Hepatocyte (in vitro differentiated cells): ENCODE results near the gene MBD5. TPM values are rescaled to one million over a fixed set of nuclear protein-coding genes. Genes with fewer than 3 reads are reported as not detected.

Source experiments
- DNase-seq: peaks from one replicate; pipeline ENCODE4 v3.0.0-alpha.2; 2016; ENCODE audit warnings: low spot score
- H2AFZ ChIP-seq: fragments of 200-600 bp; sonication (generic); 2 replicates; pipeline ENCODE4 v1.6.0; 2016; ENCODE audit warnings: antibody characterized with exemption, mild to moderate bottlenecking
- H3K27ac ChIP-seq: fragments of 200-600 bp; sonication (generic); 2 replicates; pipeline ENCODE4 v1.5.1; 2016; ENCODE audit warnings: mild to moderate bottlenecking
- H3K27me3 ChIP-seq: fragments of 200-600 bp; sonication (generic); 2 replicates; pipeline ENCODE4 v1.6.1; 2016
- H3K36me3 ChIP-seq: fragments of 200-600 bp; sonication (generic); replicated peaks from 2 replicates; pipeline ENCODE4 v1.5.1; 2016; ENCODE audit warnings: low read depth; ENCODE audit not compliant: insufficient read depth
- H3K4me1 ChIP-seq: fragments of 200-600 bp; sonication (generic); 2 replicates; pipeline ENCODE4 v1.5.1; 2016; ENCODE audit warnings: mild to moderate bottlenecking, moderate library complexity; ENCODE audit not compliant: insufficient read depth
- H3K4me2 ChIP-seq: fragments of 200-600 bp; sonication (generic); 2 replicates; pipeline ENCODE4 v1.6.0; 2016
- H3K4me3 ChIP-seq: fragments of 200-600 bp; sonication (generic); 2 replicates; pipeline ENCODE4 v1.5.1; 2016; ENCODE audit warnings: mild to moderate bottlenecking
- H3K79me2 ChIP-seq: fragments of 200-600 bp; sonication (generic); 2 replicates; pipeline ENCODE4 v1.6.0; 2017; ENCODE audit warnings: mild to moderate bottlenecking
- H3K9me2 ChIP-seq: fragments of 200-600 bp; sonication (generic); replicated peaks from 2 replicates; pipeline ENCODE4 v1.6.0; 2017; ENCODE audit warnings: mild to moderate bottlenecking; ENCODE audit not compliant: insufficient read depth
- H3K9me3 ChIP-seq: fragments of 200-600 bp; sonication (generic); 2 replicates; pipeline ENCODE4 v1.5.1; 2016; ENCODE audit warnings: low read depth, mild to moderate bottlenecking
- H4K20me1 ChIP-seq: fragments of 200-600 bp; sonication (generic); 2 replicates; pipeline ENCODE4 v1.6.0; 2016; ENCODE audit warnings: mild to moderate bottlenecking; ENCODE audit not compliant: insufficient read depth, poor library complexity, severe bottlenecking
- CTCF ChIP-seq: fragments of 200-600 bp; sonication (generic); IDR thresholded peaks from 2 replicates; pipeline ENCODE4 v1.5.1; 2016; ENCODE audit warnings: antibody characterized with exemption, mild to moderate bottlenecking; ENCODE audit not compliant: poor library complexity
- EZH2 ChIP-seq: fragments of 200-600 bp; sonication (generic); IDR thresholded peaks from 2 replicates; pipeline ENCODE4 v1.6.1; 2016; ENCODE audit warnings: antibody characterized with exemption, mild to moderate bottlenecking, borderline replicate concordance
- EZH2phosphoT487 ChIP-seq: fragments of 200-600 bp; sonication (generic); IDR thresholded peaks from one replicate; pipeline ENCODE4 v1.6.1; 2018; ENCODE audit warnings: antibody characterized with exemption, mild to moderate bottlenecking, low read depth, moderate library complexity; ENCODE audit not compliant: unreplicated experiment, severe bottlenecking
- WGBS: methylation state at CpG from one replicate; pipeline ENCODE4 v1.1.6; 2016; ENCODE audit warnings: low lambda C conversion rate; ENCODE audit errors: missing lambda C conversion rate; 5-methylcytosine and 5-hydroxymethylcytosine counted together
- polyA plus RNA-seq: library from polyadenylated mRNA; unstranded; fragments of >200 nt; fragmentation: Nextera tagmentation; extraction: Ambion mirVana; gene quantifications from 2 replicates; pipeline ENCODE4 v1.2.1, GENCODE V29; 2016
- total RNA-seq: library from RNA; depleted of rRNA; stranded (reverse); fragments of >200 nt; gene quantifications from 2 replicates; pipeline ENCODE4 v1.2.3, GENCODE V29; 2014

Gene MBD5
- total and polyA plus RNA-seq, 2 experiments from 2014 or later: 20.9 to 36.2 TPM

GRCh38 chr2:148531669-148532428 is 511.0 kb downstream of the MBD5 start:
- no peaks in the 10 kb centered on the region for H3K36me3 ChIP-seq
- WGBS: 88% methylated on average over 13 of the region's 13 CpGs

GRCh38 chr2:148533004-148533403 is 512.1 kb downstream of the MBD5 start:
- Histone ChIP-seq H3K4me2 (no peak overlapping the region), H3K27me3 (no peaks in the 10 kb centered on the region), H3K4me1 (peaks cover 5% of the 10 kb centered on the region), H3K4me3 (no peak overlapping the region), H2AFZ (no peak overlapping the region), H4K20me1 (no peaks in the 10 kb centered on the region), H3K27ac (no peak overlapping the region), H3K9me2 (no peaks in the 10 kb centered on the region), H3K36me3 (no peaks in the 10 kb centered on the region), H3K9me3 (no peaks in the 10 kb centered on the region), H3K79me2 (no peaks in the 10 kb centered on the region)
- TF ChIP-seq EZH2 (no peak), EZH2phosphoT487 (no peak), CTCF (no peak)
- WGBS: 86% methylated on average over 8 of the region's 8 CpGs
- DNase-seq: no peak

More at GRCh38 chr2:148531669-148532428, 511.0 kb downstream of the MBD5 start:
- Histone ChIP-seq H3K9me3 (no peaks in the 10 kb centered on the region), H3K9me2 (no peaks in the 10 kb centered on the region), H2AFZ (no peak overlapping the region), H3K4me2 (no peak overlapping the region), H3K4me1 (peaks cover 5% of the 10 kb centered on the region), H4K20me1 (no peaks in the 10 kb centered on the region), H3K4me3 (no peak overlapping the region), H3K27me3 (no peaks in the 10 kb centered on the region), H3K79me2 (no peaks in the 10 kb centered on the region), H3K27ac (no peak overlapping the region)
- no peak for DNase-seq
- no peak for TF ChIP-seq CTCF
- no peak for TF ChIP-seq EZH2
- no peak for TF ChIP-seq EZH2phosphoT487

DNA sequence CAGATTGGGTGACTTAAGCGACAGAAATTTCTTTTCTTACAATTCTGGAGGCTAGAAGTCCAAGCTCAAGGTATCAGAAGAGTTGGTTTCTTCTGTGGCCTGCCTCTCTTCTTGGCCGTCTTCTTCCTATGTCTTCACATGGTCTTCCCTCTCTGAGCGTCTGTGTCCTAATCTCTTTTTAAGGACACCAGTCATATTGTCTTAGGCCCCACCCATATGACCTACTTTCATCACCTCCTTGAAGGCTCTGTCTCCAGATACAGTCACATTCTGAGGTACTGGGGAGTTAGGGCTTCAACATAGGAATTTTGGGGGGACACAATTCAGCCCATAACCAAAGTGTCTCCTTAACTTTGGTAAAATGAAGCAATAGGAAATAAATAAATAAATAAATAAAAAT is 512.8 kb downstream of the MBD5 start:
- 90% methylated on average over 3 of the region's 3 CpGs for WGBS
- H3K4me3 ChIP-seq: no peak overlapping the region
- H3K4me1 ChIP-seq: peaks cover 5% of the 10 kb centered on the region
- H3K27me3 ChIP-seq: no peaks in the 10 kb centered on the region
- H3K4me2 ChIP-seq: no peak overlapping the region
- TF ChIP-seq EZH2: no peak
- TF ChIP-seq EZH2phosphoT487: no peak
- TF ChIP-seq CTCF: no peak
- H3K9me2 ChIP-seq: no peaks in the 10 kb centered on the region
- no peaks in the 10 kb centered on the region for H3K9me3 ChIP-seq
- no peak for DNase-seq
- H3K27ac ChIP-seq: no peak overlapping the region
- no peaks in the 10 kb centered on the region for H3K36me3 ChIP-seq
- no peaks in the 10 kb centered on the region for H4K20me1 ChIP-seq
- H2AFZ ChIP-seq: no peak overlapping the region
- H3K79me2 ChIP-seq: no peaks in the 10 kb centered on the region
